Kidney (tissue), 14 donors: ENCODE results near the gene ARRDC4. TPM values are rescaled to one million over a fixed set of nuclear protein-coding genes. Genes with fewer than 3 reads are reported as not detected.
A peak's percentile ranks its signal among the peaks of the same experiment; 100 is the strongest.

Experiments used
- DNase-seq, 5 donors: peaks; one replicate each; pipeline ENCODE4 v3.0.0-alpha.2; 2013 to 2020
- FAIRE-seq: peaks from 2 replicates; lab custom pipeline; 2012; peaks lifted over from hg19 to GRCh38; lab: Jason Lieb, UNC
- H3K27ac ChIP-seq, 2 donors: one replicate each; pipeline ENCODE4 v1.7.0; 2013; ENCODE audit warnings: low read depth in 2 of 2, low read length in 2 of 2, inconsistent platforms in 1 of 2
- H3K27me3 ChIP-seq: one replicate; pipeline ENCODE4 v1.7.1; 2013; ENCODE audit warnings: low read length, inconsistent platforms; ENCODE audit not compliant: control insufficient read depth, insufficient read depth
- H3K36me3 ChIP-seq, 3 donors: one replicate each; pipeline versions ENCODE4 v1.7.0 to v1.7.1; 2013; ENCODE audit warnings: low read length in 3 of 3, control low read depth in 1 of 3, inconsistent platforms in 1 of 3; ENCODE audit not compliant: insufficient read depth in 3 of 3, control insufficient read depth in 2 of 3
- H3K4me1 ChIP-seq, 3 donors: one replicate each; pipeline versions ENCODE4 v1.7.0 to v1.7.1; 2013; ENCODE audit warnings: low read length in 3 of 3, inconsistent platforms in 1 of 3, low read depth in 1 of 3; ENCODE audit not compliant: control insufficient read depth in 2 of 3, insufficient read depth in 2 of 3
- H3K4me3 ChIP-seq, 3 donors: one replicate each; pipeline versions ENCODE4 v1.7.0 to v1.8.1; 2013; ENCODE audit warnings: low read length in 3 of 3, control low read depth in 1 of 3, inconsistent platforms in 1 of 3
- H3K9ac ChIP-seq, 3 donors: one replicate each; pipeline versions ENCODE4 v1.7.0 to v1.7.1; 2013; ENCODE audit warnings: low read length in 3 of 3, control low read depth in 1 of 3, inconsistent platforms in 1 of 3
- H3K9me3 ChIP-seq, 3 donors: one replicate each; pipeline versions ENCODE4 v1.7.0 to v1.7.1; 2013; ENCODE audit warnings: low read length in 3 of 3, control low read depth in 1 of 3, inconsistent platforms in 1 of 3; ENCODE audit not compliant: control insufficient read depth in 2 of 3, insufficient read depth in 1 of 3
- CTCF ChIP-seq: IDR thresholded peaks from 3 replicates; pipeline ENCODE4 v1.5.1; 2012; ENCODE audit warnings: mild to moderate bottlenecking, moderate library complexity, borderline replicate concordance; ENCODE audit not compliant: insufficient read depth; ENCODE audit errors: extremely low read depth
- intact Hi-C: fragments of 100-400 bp; cut with DNase I; formaldehyde crosslinking; loops from one replicate; pipeline ENCODE4 v1.11.1; 2022
- polyA plus RNA-seq: library from polyadenylated mRNA; stranded (reverse); fragments of 350-450 nt; fragmentation: Illumina TruSeq; extraction: RNeasy Lipid Tissue Mini Kit (QIAGEN cat#74804); gene quantifications from one replicate; pipeline ENCODE4 v1.2.3, GENCODE V29; 2014; ENCODE audit warnings: low read depth, low replicate concordance; ENCODE audit not compliant: insufficient read depth
- total RNA-seq: library from RNA; stranded (reverse); fragmentation: NEBNext Ultra II Directional; extraction: Animal tissue kit (Norgen Biotek cat#: 25700); gene quantifications from one replicate; pipeline ENCODE4 v1.2.1, GENCODE V29; 2021
- donor health status: control.
- donor health status: control.
- donor health status: control.
- donor health status: control.
- donor health status: control.
- donor health status: DM: yes; HTN: yes; CAD: no.
- donor health status: Normal renal cell carcinoma (clear cell type).

The ARRDC4 gene
- total and polyA plus RNA-seq, 2 donors from 2014 or later, result 20.9 to 48.7 TPM

GRCh38 chr15:97976766-97977503 lies 16.4 kb downstream of the ARRDC4 start:
- Histone ChIP-seq H3K4me1 (no peaks in the 10 kb centered on the region), H3K9ac (no peak overlapping the region), H3K27me3 (no peaks in the 10 kb centered on the region), H3K27ac (no peak overlapping the region), H3K9me3 (no peaks in the 10 kb centered on the region), H3K36me3 (peaks cover 0 to 8% (median 6%) of the 10 kb centered on the region in 3 donors), H3K4me3 (no peak overlapping the region)
- no peak for DNase-seq
- intact Hi-C loops, result no loop called here
- TF ChIP-seq CTCF, result no peak
- FAIRE-seq, result no peak

GRCh38 chr15:97977734-97978133 lies 17.2 kb downstream of the ARRDC4 start:
- H3K36me3 ChIP-seq, result peaks cover 0 to 2% (median 0%) of the 10 kb centered on the region in 3 donors
- no peak for FAIRE-seq
- no peak overlapping the region for H3K4me3 ChIP-seq
- H3K9ac ChIP-seq, result no peak overlapping the region
- no peaks in the 10 kb centered on the region for H3K4me1 ChIP-seq
- no peak overlapping the region for H3K27ac ChIP-seq
- no peak for DNase-seq
- no peaks in the 10 kb centered on the region for H3K27me3 ChIP-seq
- intact Hi-C loops, result no loop called here
- no peaks in the 10 kb centered on the region for H3K9me3 ChIP-seq
- no peak for TF ChIP-seq CTCF

- Histone ChIP-seq H3K4me3 (no peak overlapping the region), H3K27me3 (no peaks in the 10 kb centered on the region), H3K9ac (no peak overlapping the region), H3K27ac (no peak overlapping the region), H3K4me1 (no peaks in the 10 kb centered on the region), H3K36me3 (peaks cover 0 to 2% (median 0%) of the 10 kb centered on the region in 3 donors), H3K9me3 (no peaks in the 10 kb centered on the region)
- DNase-seq (peak in 1 of 5 donors; percentile 32), FAIRE-seq (no peak)
- TF ChIP-seq CTCF, result no peak
- intact Hi-C loops, result no loop called here
Measured at GRCh38 chr15:97978401-97979139, 18.1 kb downstream of the ARRDC4 start.
